ENCODE results near the gene BABAM2. TPM values are rescaled to one million over a fixed set of nuclear protein-coding genes. Genes with fewer than 3 reads are reported as not detected.

Gene BABAM2
- total RNA-seq, 4 donors from 2014 or later: 35.5 to 44.9 (median 39.9) TPM

- WGBS: 88% methylated on average over 2 of the region's 2 CpGs
Measured at GRCh38 chr2:27847333-27847732, 43.2 kb upstream of the BABAM2 start.

GRCh38 chr2:27849558-27850205 is 40.8 kb upstream of the BABAM2 start:
- TF ChIP-seq POLR2A (IDR thresholded peaks at IDR 0.05; ENCODE audit: low read depth) (no peak), EP300 (IDR thresholded peaks at IDR 0.05) (no peak), CTCF (IDR thresholded peaks at IDR 0.05) (no peak), POLR2AphosphoS5 (IDR thresholded peaks at IDR 0.05) (no peak)
- intact Hi-C loops (cut with DNase I): no loop called here
- Histone ChIP-seq H3K4me3 (no peak overlapping the region), H3K4me1 (peaks cover 0 to 8% (median 7%) of the 10 kb centered on the region in 4 donors), H3K9me3 (no peaks in the 10 kb centered on the region), H3K27me3 (no peaks in the 10 kb centered on the region), H3K36me3 (no peaks in the 10 kb centered on the region), H3K27ac (replicated peaks in 1 of 4) (no peak overlapping the region)
- no peak for DNase-seq (ENCODE audit: extremely low spot score)
- WGBS: 97% methylated on average over 3 of the region's 3 CpGs

More at GRCh38 chr2:27847333-27847732, 43.2 kb upstream of the BABAM2 start:
- Histone ChIP-seq H3K27ac (replicated peaks in 1 of 4) (no peak overlapping the region), H3K36me3 (no peaks in the 10 kb centered on the region), H3K9me3 (no peaks in the 10 kb centered on the region), H3K4me3 (no peak overlapping the region), H3K27me3 (no peaks in the 10 kb centered on the region), H3K4me1 (peaks cover 0 to 7% (median 0%) of the 10 kb centered on the region in 4 donors)
- TF ChIP-seq CTCF (IDR thresholded peaks at IDR 0.05): no peak
- no peak for TF ChIP-seq POLR2A (IDR thresholded peaks at IDR 0.05; ENCODE audit: low read depth)
- no peak for TF ChIP-seq POLR2AphosphoS5 (IDR thresholded peaks at IDR 0.05)
- no peak for TF ChIP-seq EP300 (IDR thresholded peaks at IDR 0.05)
- DNase-seq (ENCODE audit: extremely low spot score): no peak
- intact Hi-C loops (cut with DNase I): no loop called here

GRCh38 chr2:27852691-27853090 is 37.8 kb upstream of the BABAM2 start:
- no peak overlapping the region for H3K27ac ChIP-seq (replicated peaks in 1 of 4)
- H3K9me3 ChIP-seq: no peaks in the 10 kb centered on the region
- WGBS: 97% methylated on average over 1 of the region's 1 CpG
- no peak for DNase-seq (ENCODE audit: extremely low spot score)
- H3K36me3 ChIP-seq: no peaks in the 10 kb centered on the region
- H3K27me3 ChIP-seq: no peaks in the 10 kb centered on the region
- H3K4me3 ChIP-seq: no peak overlapping the region
- peaks cover 0 to 16% (median 11%) of the 10 kb centered on the region in 4 donors for H3K4me1 ChIP-seq
- intact Hi-C loops (cut with DNase I): no loop called here
- TF ChIP-seq EP300 (IDR thresholded peaks at IDR 0.05) (no peak), CTCF (IDR thresholded peaks at IDR 0.05) (no peak), POLR2AphosphoS5 (IDR thresholded peaks at IDR 0.05) (no peak)

- Histone ChIP-seq H3K4me3 (no peak overlapping the region), H3K9me3 (no peaks in the 10 kb centered on the region), H3K36me3 (no peaks in the 10 kb centered on the region), H3K27ac (replicated peaks in 1 of 4) (no peak overlapping the region), H3K4me1 (peaks cover 0 to 18% (median 11%) of the 10 kb centered on the region in 4 donors), H3K27me3 (no peaks in the 10 kb centered on the region)
- DNase-seq (ENCODE audit: extremely low spot score): no peak
- intact Hi-C loops (cut with DNase I): no loop called here
- WGBS: 87% methylated on average over 3 of the region's 3 CpGs
- TF ChIP-seq CTCF (IDR thresholded peaks at IDR 0.05) (no peak), POLR2AphosphoS5 (IDR thresholded peaks at IDR 0.05) (no peak), POLR2A (IDR thresholded peaks at IDR 0.05; ENCODE audit: low read depth) (no peak), EP300 (IDR thresholded peaks at IDR 0.05) (no peak)
Measured at GRCh38 chr2:27854229-27854862, 36.2 kb upstream of the BABAM2 start.

Measured in esophagus muscularis mucosa (tissue), 4 donors.